ENCODE results near the gene CD34. TPM values are rescaled to one million over a fixed set of nuclear protein-coding genes. Genes with fewer than 3 reads are reported as not detected.
"Not testable (repeated sequence)": the region's sequence is repeated elsewhere in the genome, so short reads cannot be mapped to it uniquely, and the experiment has no call there.

Gene CD34
- total and polyA plus RNA-seq, 8 donors, result 3.2 to 31.2 (median 11.6) TPM

- no peaks in the 10 kb centered on the region for H3K27me3 ChIP-seq
- intact Hi-C loops (cut with DNase I; ENCODE audit: low total_unique reads), result no loop called here
- no peaks in the 10 kb centered on the region for H3K9me3 ChIP-seq
- WGBS, 5 donors, result 17 to 43% (median 26%) methylated on average over 5 of the region's 5 CpGs
- peak in 1 of 2 donors; percentile 10 for DNase-seq
- peak overlapping the region in 4 of 5 donors; percentile 50 to 81 (median 72) for H3K27ac ChIP-seq
- TF ChIP-seq POLR2AphosphoS5 (IDR thresholded peaks at IDR 0.05), result no peak
- no peak for TF ChIP-seq POLR2A (IDR thresholded peaks at IDR 0.05)
- TF ChIP-seq CTCF (IDR thresholded peaks at IDR 0.05), result no peak
- no peak for TF ChIP-seq EP300 (IDR thresholded peaks at IDR 0.05)
- peak overlapping the region in 3 of 4 donors; percentile 3 to 27 (median 9) for H3K4me3 ChIP-seq
- H3K36me3 ChIP-seq, result no peaks in the 10 kb centered on the region
- H3K4me1 ChIP-seq, result peaks cover 18 to 49% (median 32%) of the 10 kb centered on the region in 4 donors
Observed at GRCh38 chr1:207883104-207883651, 27.7 kb downstream of the CD34 start.

- H3K9me3 ChIP-seq, result no peaks in the 10 kb centered on the region
- DNase-seq, result peak in 1 of 2 donors; percentile 22
- peak overlapping the region in 4 of 5 donors; percentile 50 to 81 (median 72) for H3K27ac ChIP-seq
- intact Hi-C loops (cut with DNase I; ENCODE audit: low total_unique reads), result no loop called here
- no peaks in the 10 kb centered on the region for H3K27me3 ChIP-seq
- H3K4me1 ChIP-seq, result peaks cover 18 to 44% (median 31%) of the 10 kb centered on the region in 4 donors
- WGBS, 5 donors, result 21 to 51% (median 33%) methylated on average over 3 of the region's 3 CpGs
- peak overlapping the region in 1 of 4 donors; percentile 27 for H3K4me3 ChIP-seq
- H3K36me3 ChIP-seq, result no peaks in the 10 kb centered on the region
- TF ChIP-seq POLR2A (IDR thresholded peaks at IDR 0.05) (no peak), EP300 (IDR thresholded peaks at IDR 0.05) (no peak), POLR2AphosphoS5 (IDR thresholded peaks at IDR 0.05) (no peak), CTCF (IDR thresholded peaks at IDR 0.05) (no peak)
Observed at GRCh38 chr1:207882692-207883091, 28.2 kb downstream of the CD34 start.

- peak in 1 of 2 donors; percentile 13 for DNase-seq
- intact Hi-C loops (cut with DNase I; ENCODE audit: low total_unique reads), result no loop called here
- H3K27me3 ChIP-seq, result no peaks in the 10 kb centered on the region
- TF ChIP-seq POLR2A (IDR thresholded peaks at IDR 0.05), result no peak
- TF ChIP-seq EP300 (IDR thresholded peaks at IDR 0.05), result no peak
- no peak for TF ChIP-seq POLR2AphosphoS5 (IDR thresholded peaks at IDR 0.05)
- no peak for TF ChIP-seq CTCF (IDR thresholded peaks at IDR 0.05)
- no peaks in the 10 kb centered on the region for H3K36me3 ChIP-seq
- H3K27ac ChIP-seq, result no peak overlapping the region
- H3K4me3 ChIP-seq, result no peak overlapping the region
- H3K9me3 ChIP-seq, result no peaks in the 10 kb centered on the region
- H3K4me1 ChIP-seq, result peaks cover 1 to 27% (median 13%) of the 10 kb centered on the region in 4 donors
- WGBS, 5 donors, result 94 to 100% (median 100%) methylated on average over 1 of the region's 1 CpG
Observed at GRCh38 chr1:207878939-207879338, 32.0 kb downstream of the CD34 start.

- H3K27ac ChIP-seq; H3K9me3 ChIP-seq; H3K27me3 ChIP-seq; DNase-seq; H3K36me3 ChIP-seq; intact Hi-C loops (cut with DNase I; ENCODE audit: low total_unique reads); H3K4me3 ChIP-seq: not testable (repeated sequence)
- H3K4me1 ChIP-seq, result peaks cover 10 to 27% (median 18%) of the 10 kb centered on the region in 4 donors
- 89 to 96% (median 93%) methylated on average over 3 to 5 of the region's 5 CpGs for WGBS, 5 donors
Observed at GRCh38 chr1:207877914-207878313, 33.0 kb downstream of the CD34 start.

- DNase-seq, result no peak
- Histone ChIP-seq H3K9me3 (no peaks in the 10 kb centered on the region), H3K36me3 (no peaks in the 10 kb centered on the region), H3K27ac (no peak overlapping the region), H3K4me1 (peaks cover 16 to 39% (median 24%) of the 10 kb centered on the region in 4 donors), H3K4me3 (no peak overlapping the region), H3K27me3 (no peaks in the 10 kb centered on the region)
- TF ChIP-seq POLR2AphosphoS5 (IDR thresholded peaks at IDR 0.05), result no peak
- no peak for TF ChIP-seq POLR2A (IDR thresholded peaks at IDR 0.05)
- TF ChIP-seq EP300 (IDR thresholded peaks at IDR 0.05), result no peak
- no peak for TF ChIP-seq CTCF (IDR thresholded peaks at IDR 0.05)
- intact Hi-C loops (cut with DNase I; ENCODE audit: low total_unique reads), result no loop called here
- WGBS, 5 donors, result 68 to 78% (median 71%) methylated on average over 4 of the region's 4 CpGs
Observed at GRCh38 chr1:207876131-207876530, 34.8 kb downstream of the CD34 start.

Data from stomach (tissue), 9 donors.